GM12891 (cell line): ENCODE data around the gene C9.

Source experiments
- POLR2A ChIP-seq: IDR thresholded peaks from 2 replicates; pipeline ENCODE4 v1.6.1; 2011; ENCODE audit warnings: low read depth, low read length, control low read depth
- POLR2AphosphoS5 ChIP-seq: IDR thresholded peaks from 2 replicates; pipeline ENCODE4 v1.6.1; 2011; ENCODE audit warnings: low read depth, low read length, control low read depth
- SPI1 ChIP-seq: IDR thresholded peaks from 2 replicates; pipeline ENCODE4 v1.6.1; 2011; ENCODE audit warnings: low read depth, low read length, control low read depth
- TAF1 ChIP-seq: IDR thresholded peaks from 2 replicates; pipeline ENCODE4 v1.6.1; 2011; ENCODE audit warnings: low read depth, low read length, control low read depth

DNA sequence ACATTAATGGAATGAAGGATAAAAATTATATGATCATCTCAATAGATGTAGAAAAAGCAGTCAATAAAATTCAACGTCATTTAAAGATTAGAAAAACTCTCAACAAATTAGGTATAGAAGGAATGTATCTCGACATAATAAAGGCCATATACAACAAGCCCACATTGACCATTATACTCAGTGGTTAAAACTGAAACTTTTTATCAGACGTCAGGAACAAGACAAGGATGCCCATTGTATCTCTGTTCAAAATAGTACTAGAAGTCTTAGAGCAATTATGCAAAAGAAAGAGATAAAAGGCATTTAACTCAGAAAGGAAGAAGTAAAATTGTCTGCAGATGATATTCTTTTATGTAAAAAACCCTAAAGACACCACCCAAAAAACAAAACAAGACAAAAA lies 40.8 kb downstream of the C9 start:
- TF ChIP-seq POLR2A, result no peak
- TF ChIP-seq POLR2AphosphoS5, result no peak
- TF ChIP-seq TAF1, result no peak
- TF ChIP-seq SPI1, result no peak
